Activated gamma-delta T cell treated with anti-CD3 and anti-CD28 coated beads, Interleukin-2, amount 50 U/mL, for 16 hours (primary cell): ENCODE data around the gene EDIL3.
"Not testable (repeated sequence)": the region's sequence is repeated elsewhere in the genome, so short reads cannot be mapped to it uniquely, and the experiment has no call there.

Experiments
- DNase-seq: peaks from one replicate; pipeline ENCODE4 v3.0.0-alpha.2; 2020; ENCODE audit warnings: low read depth

Gene EDIL3

GRCh38 chr5:84063041-84063440, 321.6 kb downstream of the EDIL3 start:
- no peak for DNase-seq

- no peak for DNase-seq
Measured at GRCh38 chr5:84059672-84060071, 325.0 kb downstream of the EDIL3 start.

- no peak for DNase-seq
Measured at GRCh38 chr5:84058561-84058960, 326.1 kb downstream of the EDIL3 start.

GRCh38 chr5:84057211-84057610, 327.5 kb downstream of the EDIL3 start:
- no peak for DNase-seq

GRCh38 chr5:84045964-84046363, 338.7 kb downstream of the EDIL3 start:
- DNase-seq, result no peak

- no peak for DNase-seq
Measured at GRCh38 chr5:84036842-84037241, 347.8 kb downstream of the EDIL3 start.

GRCh38 chr5:84032324-84032723, 352.4 kb downstream of the EDIL3 start:
- DNase-seq, result no peak

GRCh38 chr5:84028093-84028492, 356.6 kb downstream of the EDIL3 start:
- no peak for DNase-seq

- DNase-seq, result not testable (repeated sequence)
Measured at GRCh38 chr5:84018521-84018920, 366.2 kb downstream of the EDIL3 start.

- no peak for DNase-seq
Measured at GRCh38 chr5:84017523-84018172, 367.0 kb downstream of the EDIL3 start.

GRCh38 chr5:84016085-84016484, 368.6 kb downstream of the EDIL3 start:
- DNase-seq, result no peak

GRCh38 chr5:84014966-84015365, 369.7 kb downstream of the EDIL3 start:
- no peak for DNase-seq

GRCh38 chr5:83993803-83994202, 390.9 kb downstream of the EDIL3 start:
- DNase-seq, result no peak

GRCh38 chr5:83991566-83992224, 393.0 kb downstream of the EDIL3 start:
- no peak for DNase-seq

- no peak for DNase-seq
Measured at GRCh38 chr5:83988293-83988685, 396.4 kb downstream of the EDIL3 start.

- no peak for DNase-seq
Measured at GRCh38 chr5:83987513-83988292, 397.0 kb downstream of the EDIL3 start.

GRCh38 chr5:83983852-83984251, 400.8 kb downstream of the EDIL3 start:
- DNase-seq, result no peak

- no peak for DNase-seq
Measured at GRCh38 chr5:83973925-83974815, 410.5 kb downstream of the EDIL3 start.

GRCh38 chr5:83972909-83973308, 411.8 kb downstream of the EDIL3 start:
- DNase-seq, result no peak

GRCh38 chr5:83972236-83972635, 412.4 kb downstream of the EDIL3 start:
- no peak for DNase-seq

GRCh38 chr5:83967417-83967816, 417.3 kb downstream of the EDIL3 start:
- no peak for DNase-seq

GRCh38 chr5:83965441-83965840, 419.2 kb downstream of the EDIL3 start:
- no peak for DNase-seq
